ENCODE results near the gene SLC44A1.

SLC44A1 gene

DNA sequence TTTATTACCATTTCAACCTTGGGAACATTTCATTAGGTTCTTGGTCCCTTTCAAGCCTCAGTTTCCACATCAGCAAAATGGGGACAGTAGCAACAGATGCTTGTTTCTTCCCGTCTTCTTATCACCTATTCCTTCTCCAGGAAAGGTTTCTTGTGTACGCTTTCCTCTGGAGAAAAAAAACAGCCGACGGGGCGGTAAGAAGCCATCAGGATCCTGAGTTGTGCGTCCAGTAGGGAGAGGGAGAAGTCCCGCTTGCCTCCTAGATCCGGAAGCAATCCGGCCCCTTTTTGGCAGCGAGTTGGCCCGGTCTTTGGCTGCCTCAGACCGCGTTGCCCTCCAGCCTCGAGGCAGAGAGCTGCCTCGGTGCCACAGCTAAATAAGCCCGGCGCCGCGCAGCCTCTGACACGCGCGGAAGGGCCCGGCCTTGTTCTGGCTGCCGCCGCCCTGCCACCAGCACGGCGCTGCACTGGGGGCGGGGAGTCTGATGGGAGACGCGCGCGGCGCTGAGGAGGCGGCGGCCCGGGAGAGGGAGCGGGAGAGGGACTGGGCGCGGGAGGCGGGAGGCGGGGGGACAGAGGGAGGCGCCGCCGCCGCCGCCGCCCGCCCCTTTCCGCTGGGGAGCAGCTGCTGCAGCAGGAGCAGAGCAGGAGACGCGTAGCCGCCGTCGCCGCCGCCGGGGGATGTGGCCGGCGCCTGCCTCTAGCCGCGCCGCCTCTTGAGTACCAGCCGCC, at the start of gene SLC44A1:
Gene SLC44A1, plus strand, starts transcription at position 649 of the 731 bp plus-strand sequence. CDS start 218 bp downstream, outside the sequence.
- peak; percentile 95 to 100 (median 97) for DNase-seq
- intact Hi-C loops (cut with DNase I): loop anchor here (2.0 to 10.0 kb wide), 4 partner anchors 79 to 317 kb away; partner anchors contain the start of gene ABCA1

DNA sequence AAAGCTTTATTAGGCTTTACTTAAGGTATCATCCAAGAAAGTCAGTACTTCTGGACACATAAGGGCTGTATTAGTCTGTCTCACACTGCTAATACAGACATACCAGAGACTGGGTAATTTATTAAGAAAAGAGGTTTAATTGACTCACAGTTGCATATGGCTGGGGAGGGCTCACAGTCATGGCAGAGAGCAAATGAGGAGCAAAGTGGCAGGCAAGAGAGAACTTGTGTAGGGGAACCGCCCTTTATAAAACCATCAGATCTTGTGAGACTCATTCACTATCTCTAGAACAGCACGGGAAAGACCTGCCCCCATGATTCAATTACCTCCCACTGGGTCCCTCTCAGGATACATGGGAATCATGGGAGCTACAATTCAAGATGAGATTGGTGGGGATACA, 49.2 kb upstream of the SLC44A1 start:
- intact Hi-C loops (cut with DNase I): no loop called here
- no peak for DNase-seq

DNA sequence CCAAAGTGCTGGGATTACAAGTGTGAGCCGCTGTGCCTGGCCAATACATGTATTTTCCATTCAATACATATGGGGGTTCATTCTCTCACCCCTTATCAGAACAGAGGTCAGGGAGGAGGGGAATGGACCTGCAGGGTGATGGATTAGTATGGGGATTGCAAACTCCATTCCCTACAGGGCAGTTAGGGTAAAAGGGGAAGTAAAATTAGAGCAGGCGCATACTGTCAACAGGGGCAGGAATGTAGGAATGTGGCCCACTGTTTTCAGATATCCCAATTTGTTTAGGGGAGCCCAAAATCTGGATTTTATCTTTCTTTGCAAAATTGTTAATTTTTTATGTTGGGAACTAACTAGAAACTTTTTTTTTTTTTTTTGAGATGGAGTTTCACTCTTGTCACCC, 46.4 kb upstream of the SLC44A1 start:
- intact Hi-C loops (cut with DNase I): no loop called here
- DNase-seq: no peak

DNA sequence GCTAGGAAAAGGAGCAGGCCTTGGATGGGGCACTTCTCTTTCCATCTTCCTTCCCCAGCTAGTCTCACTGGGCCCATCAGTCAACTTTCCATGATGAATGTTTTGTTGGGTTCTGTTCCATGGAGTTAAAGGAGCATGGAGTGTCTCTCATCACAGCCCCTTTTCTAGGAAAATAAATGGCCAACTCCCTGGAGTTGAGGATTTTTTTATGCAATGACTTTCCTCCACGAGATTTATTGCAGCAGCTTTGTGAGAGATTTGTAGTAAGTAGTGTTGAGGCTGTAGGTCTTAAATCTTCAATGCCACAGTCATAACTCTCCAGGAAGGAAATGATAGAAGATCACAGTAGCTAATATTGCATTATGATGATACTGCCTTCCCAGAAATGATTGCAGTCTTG, 45.6 kb upstream of the SLC44A1 start:
- DNase-seq: no peak
- intact Hi-C loops (cut with DNase I): no loop called here

DNA sequence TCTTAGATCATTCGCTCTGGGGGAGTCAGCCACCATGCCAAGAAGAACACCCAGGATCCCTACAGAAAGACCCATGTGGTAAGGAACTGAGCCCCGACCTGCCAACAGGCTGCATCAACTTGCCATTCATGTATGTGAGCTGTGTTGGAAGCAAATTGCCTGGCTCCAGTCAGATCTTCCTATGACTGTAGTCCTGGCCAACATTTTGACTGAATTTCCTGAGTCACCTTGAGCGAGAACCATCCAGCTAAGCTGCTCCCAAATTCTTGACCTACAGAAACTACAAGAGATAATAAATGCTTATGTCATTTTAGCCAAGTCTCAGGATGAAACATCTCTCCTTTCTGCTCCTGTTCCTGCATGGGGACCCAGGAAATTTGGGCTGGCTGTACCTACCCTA, 40.0 kb upstream of the SLC44A1 start:
- no peak for DNase-seq
- intact Hi-C loops (cut with DNase I): no loop called here

DNA sequence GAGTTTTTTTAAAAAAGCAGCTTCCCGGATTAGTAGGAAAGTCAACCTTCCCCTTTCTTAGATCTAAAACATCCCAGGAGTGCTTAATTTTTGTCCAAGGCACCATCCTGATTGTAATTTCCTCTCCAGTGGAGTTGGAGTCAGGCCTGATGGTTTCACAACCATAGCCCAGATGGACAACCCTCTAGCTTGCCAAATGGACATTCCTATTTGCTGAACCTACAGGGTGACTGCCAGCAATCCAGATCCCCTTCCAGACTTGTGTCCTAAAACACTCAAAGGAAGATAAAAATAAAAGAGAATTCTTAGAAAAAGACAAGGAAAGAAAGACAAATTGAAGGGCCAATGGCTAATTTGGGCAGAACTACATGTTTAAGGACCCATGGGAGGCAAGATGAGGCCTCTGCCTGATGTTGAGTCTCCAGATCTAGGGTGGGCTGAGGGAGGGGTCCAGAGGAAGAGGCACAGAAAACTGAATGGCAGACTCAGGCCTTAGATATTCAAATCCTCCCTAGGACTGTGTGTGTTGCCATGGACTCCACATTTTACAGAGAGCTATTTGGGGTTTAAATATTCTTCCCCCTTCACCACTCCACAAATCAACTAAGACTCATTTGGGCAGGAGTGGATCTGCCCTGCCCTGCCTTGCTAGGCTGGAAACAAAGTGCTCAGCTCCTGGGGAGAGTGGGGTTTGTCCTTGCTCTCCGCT, 38.5 kb upstream of the SLC44A1 start:
- peak in 2 of 10 donors; percentile 9 to 41 for DNase-seq
- intact Hi-C loops (cut with DNase I): no loop called here

DNA sequence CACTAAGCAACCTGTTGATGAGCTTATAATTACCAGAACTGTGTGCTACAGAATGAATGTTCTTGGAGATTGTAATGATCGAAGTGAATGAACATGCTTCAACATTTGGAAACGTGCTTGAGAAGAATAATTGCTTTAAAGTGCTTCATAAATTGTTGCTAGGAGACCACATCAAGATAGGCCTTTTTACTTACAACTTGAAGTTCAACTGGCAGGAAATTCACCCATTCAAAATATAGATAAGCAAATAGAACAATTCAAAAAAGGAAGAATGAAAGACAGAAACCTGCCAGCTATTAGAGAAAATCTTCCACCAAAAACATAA, 38.0 kb upstream of the SLC44A1 start:
- intact Hi-C loops (cut with DNase I): no loop called here

DNA sequence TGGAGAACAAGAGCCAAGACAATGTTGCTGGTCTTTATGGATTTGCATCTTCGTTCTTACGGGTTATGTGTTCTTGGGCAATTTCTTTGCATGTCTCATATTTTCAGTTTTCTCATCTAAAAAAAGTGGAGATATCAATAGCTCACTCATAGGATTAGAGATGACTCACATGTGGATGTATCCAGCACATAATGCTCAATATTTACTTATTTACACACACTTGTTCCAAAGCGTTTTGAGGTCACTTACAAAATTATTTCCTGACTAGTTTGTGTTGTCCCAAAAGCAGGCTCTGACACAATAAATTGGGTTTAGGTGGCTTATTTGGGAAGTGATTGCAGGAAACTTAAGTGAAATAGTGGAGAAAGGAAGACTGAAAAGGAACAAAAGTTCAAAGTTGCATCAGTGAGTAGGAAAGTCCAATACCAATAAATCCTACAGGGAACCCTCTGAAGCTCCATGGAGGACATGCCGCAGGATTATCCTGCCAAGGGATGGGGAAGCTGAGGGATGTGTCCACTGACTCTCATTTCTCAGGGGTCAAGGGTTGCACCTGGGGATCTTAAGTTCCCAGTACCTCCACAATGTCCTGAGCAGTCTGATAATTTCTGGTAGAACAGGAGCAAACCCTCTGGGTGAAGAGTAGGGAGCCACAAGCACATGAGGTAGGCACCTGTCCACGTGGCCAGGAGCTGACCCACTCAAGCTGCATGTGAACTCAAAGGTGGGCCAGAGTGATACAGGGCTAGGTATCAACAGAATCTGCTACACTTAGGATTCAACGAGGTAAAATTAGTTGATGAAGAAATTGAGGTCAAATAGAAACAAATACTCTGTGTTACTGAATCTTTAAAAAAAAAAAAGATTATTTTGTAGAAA, 37.4 kb upstream of the SLC44A1 start:
- no peak for DNase-seq
- intact Hi-C loops (cut with DNase I): no loop called here

More for the DNA sequence above, 38.0 kb upstream of the SLC44A1 start:
- DNase-seq: no peak

DNA sequence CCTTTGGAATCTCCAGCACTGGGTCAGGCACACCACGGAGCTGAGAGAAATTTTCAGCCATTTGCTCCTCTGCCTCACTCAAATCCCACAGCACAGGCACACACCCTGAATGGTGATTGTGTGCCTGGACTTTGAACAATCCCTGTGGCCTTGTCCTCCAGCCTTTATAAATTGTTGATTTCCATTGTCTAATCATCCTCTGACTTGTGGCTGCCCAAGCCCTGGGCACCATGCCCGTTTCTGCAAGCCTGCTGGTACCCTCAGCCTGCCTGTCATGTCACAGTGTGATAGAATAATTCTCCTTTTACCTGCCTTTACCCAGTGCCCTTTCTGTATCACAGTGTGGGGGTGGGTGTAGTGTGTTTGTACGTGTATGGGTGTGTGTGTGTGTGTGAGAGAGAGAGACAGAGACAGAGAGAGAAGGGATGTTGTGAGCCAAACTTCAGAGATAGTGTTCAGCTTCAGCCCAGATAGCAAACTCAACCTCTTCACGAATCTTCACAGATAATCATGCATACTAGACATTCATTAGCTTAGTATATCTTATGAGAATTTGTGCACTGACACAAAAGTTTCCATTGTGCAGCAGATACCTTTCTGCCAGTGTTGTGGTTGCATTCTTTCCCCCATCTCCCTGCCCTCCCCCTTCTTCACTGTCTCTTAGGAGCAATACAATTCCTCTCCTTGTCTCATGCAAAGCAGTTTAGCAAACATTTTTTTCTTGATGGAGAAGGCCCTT, 27.8 kb upstream of the SLC44A1 start:
- intact Hi-C loops (cut with DNase I): no loop called here
- DNase-seq: peak in 8 of 10 donors; percentile 17 to 94 (median 50)

DNA sequence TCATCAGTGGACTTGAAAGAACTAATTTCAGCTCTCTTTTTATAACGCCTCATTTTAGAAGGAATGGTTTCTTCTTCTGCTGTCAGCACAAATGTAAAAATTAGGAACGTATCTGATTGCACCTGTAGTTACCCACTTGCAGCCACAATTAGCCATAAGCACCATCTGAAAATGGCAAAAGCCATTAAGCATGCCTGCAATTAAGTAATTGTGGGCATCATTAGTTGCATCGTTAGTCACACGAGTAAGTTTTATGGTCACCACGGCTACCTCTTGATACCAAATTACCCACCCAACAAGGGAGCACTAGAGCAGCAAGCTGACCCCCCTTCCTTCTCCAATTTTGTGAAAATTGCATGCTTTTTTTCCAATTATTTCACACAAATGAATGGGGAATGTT, 25.8 kb upstream of the SLC44A1 start:
- DNase-seq: no peak
- intact Hi-C loops (cut with DNase I): no loop called here

DNA sequence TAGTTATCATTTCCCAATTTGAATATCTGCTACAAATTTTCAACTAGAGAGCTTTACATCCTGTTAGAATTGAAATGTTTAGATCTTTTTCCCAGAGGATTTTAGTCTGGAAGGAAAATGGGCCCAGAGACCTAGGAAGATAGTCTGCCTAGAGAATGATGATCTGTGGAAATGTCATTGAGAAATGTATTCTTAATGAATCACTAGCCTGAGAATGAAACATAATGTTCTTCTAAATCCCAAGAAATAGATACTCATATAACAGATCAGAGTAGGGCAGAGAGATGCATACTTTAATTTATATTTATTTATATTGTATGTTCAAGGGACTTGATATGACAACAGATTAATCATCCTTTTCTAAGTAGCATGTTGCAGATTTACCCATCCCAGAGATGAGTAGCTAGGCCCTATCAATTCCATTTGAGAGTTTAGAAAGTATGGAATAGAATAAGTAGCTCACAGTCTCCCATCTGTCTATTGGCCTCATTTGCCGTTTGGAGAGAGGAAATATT, 25.1 kb upstream of the SLC44A1 start:
- no peak for DNase-seq
- intact Hi-C loops (cut with DNase I): no loop called here

DNA sequence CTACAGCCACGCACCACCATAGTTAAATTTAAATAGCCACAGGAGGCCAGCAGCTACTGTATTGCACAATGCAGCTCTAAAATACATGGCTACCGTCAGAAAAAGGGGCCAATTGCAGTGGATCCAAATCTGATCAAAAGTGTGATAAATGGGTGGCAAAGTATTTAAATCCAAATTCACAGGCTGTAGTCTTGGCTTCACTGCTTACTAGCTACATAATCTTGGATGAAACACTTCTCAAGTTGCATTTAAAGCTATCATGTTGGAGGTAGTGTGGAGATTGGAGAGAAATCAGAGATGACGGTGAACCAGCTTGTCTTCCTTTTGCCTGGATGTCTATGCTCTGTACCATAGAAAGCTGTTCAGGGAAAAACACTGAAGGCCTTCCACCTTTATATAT, 24.0 kb upstream of the SLC44A1 start:
- no peak for DNase-seq
- intact Hi-C loops (cut with DNase I): no loop called here

DNA sequence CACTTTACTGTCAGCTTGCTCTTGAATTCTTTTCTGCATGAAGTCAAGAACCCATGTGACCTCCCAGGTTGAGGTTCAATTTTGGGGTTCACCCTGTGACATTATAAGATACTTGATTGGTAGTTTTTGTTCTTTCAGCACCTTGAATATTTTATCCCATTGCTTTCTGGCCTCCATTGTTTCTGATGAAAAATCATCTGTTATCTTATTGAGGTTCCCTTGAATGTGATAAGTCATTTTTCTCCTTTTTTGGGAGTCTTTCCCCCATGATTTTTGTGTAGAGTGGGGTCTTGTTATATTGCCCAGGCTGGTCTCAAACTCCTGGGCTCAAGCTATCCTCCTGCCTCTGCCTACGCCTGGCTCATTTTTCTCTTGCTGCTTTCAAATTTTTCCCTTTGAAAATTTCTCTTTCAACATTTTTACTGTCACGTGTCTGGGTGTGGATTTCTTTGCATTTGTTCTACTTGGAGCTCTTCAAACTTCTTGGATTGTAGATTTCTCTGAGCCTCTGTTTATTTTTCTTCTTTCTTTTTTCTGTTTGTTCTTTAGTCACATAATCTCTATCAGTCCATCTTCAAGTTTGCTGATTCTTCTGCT, 20.8 kb upstream of the SLC44A1 start:
- intact Hi-C loops (cut with DNase I): no loop called here
- no peak for DNase-seq

DNA sequence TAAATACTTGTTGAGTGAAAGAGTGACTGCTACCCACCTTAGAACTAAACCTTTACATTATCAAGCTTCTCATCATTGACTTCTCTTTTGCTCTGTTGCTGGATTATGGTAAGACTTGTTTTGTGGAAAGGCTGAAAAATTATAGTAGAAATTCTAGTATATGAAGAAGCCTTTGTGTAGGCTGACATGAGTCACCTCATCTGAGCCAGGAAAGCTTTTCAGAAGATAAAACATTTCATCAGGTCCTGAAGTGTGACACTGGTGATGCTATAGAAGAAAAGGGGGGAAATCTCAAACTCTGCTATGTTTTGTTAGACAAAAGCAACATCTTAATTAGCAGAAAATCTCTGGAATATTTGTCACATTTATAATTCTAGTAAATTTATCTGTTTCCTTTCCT, 18.4 kb upstream of the SLC44A1 start:
- no peak for DNase-seq
- intact Hi-C loops (cut with DNase I): no loop called here

DNA sequence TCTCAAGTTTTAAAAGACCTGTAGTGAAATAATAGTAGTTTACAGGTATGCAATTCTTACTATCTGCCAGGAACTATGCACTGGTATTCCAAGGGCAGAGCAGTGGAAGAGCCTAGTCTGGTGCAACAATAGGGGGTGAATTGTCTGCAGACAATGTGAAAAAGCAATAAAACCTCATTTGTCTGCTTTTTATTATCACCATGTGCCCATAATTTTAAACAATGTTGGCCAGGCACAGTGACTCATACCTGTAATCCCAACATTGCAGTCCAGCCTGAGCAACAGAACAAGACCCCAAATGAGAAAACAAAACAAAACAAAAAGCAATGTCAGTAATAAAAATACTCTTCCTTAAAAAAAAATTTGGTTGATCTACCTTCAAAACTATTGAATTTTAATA, 12.2 kb upstream of the SLC44A1 start:
- intact Hi-C loops (cut with DNase I): no loop called here
- no peak for DNase-seq

DNA sequence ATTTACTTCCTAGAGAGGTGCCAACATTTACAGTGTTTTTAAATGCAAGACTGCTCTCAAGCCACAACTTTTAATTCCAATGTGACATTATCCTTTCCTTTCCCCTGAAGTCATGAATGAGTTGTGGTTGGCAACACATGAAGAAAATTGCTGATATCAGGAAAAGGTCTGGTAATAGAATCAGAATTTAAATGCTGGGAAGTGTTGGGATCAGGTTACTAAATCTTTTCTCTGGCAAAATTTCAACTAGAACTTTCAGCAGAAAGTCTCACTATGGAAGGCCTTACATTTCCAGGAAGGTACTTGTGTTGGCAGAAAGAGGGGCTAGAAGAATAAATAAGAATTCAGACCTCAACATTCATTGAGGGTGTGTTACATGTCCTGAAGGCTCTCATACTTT, 10.6 kb upstream of the SLC44A1 start:
- intact Hi-C loops (cut with DNase I): no loop called here
- DNase-seq: no peak

DNA sequence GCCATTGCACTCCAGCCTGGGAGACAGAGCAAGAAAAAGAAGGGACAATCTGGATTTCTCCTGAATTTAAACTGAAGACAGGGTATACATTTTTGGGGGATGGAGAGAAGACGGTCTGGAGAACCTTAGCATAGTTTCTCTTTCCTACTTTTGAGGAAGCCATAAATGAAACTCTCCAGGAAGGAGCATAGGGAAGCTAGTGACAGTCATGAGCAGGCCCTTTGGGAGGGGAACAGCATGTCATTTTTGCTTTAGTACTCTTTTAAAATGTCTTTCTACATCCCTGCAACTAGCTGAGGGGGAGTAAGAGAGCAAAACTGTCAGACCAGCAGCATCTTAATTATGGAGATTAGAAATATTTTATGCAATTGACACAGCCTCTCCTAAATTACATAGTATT, 8.2 kb upstream of the SLC44A1 start:
- no peak for DNase-seq

DNA sequence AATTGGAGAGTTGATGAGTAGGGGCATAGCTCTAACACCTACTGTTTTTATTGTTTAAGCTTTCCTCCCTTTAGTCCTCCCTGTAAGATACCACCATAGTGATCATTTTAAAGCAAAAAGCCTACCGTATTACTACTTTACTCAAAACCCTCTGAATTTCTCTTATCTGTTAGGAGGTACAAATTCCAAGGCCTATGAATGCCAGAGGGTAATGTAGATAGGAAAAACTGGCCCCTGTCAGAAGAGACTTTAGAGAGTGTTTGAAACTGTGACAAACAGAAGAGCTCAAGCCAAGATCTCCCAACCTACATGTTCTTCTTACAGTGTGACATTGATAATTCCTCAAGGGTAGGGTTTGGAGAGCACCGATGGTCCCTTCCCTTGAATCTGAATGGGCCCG, 7.2 kb upstream of the SLC44A1 start:
- DNase-seq: no peak
- intact Hi-C loops (cut with DNase I): no loop called here

More for the DNA sequence above, 8.2 kb upstream of the SLC44A1 start:
- intact Hi-C loops (cut with DNase I): no loop called here

DNA sequence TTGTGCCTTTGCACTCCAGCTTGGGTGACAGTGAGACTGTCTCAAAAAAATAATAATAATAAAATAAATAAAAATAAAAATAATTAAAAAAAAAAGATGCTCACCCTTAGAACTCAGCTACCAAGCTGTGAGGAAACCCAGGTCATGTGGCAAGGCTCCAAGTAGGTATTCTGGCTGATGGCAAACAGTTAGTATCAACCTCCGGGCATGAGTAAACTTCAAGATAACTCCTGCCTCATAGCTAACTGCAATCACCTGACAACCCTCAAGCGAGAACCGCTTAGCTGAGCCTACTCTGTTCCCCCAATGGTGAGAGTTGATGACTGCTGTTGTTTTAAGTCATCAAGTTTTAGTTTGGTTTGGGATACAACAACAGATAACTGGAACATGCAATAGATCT, 6.1 kb upstream of the SLC44A1 start:
- no peak for DNase-seq
- intact Hi-C loops (cut with DNase I): no loop called here

Data from posterior cingulate gyrus (tissue), 11 donors.